Glutamatergic neuron (in vitro differentiated cells): ENCODE data around the gene PPCS. TPM values are rescaled to one million over a fixed set of nuclear protein-coding genes. Genes with fewer than 3 reads are reported as not detected.

Experiments used
- DNase-seq: peaks from one replicate; pipeline ENCODE4 v3.0.0; 2022
- H3K27ac Mint-ChIP-seq: one replicate; pipeline ENCODE4 v1.8.0; 2020; ENCODE audit warnings: mild to moderate bottlenecking, mixed read lengths, inconsistent platforms; ENCODE audit not compliant: unreplicated experiment
- H3K27me3 Mint-ChIP-seq: one replicate; pipeline ENCODE4 v1.8.0; 2020; ENCODE audit warnings: mild to moderate bottlenecking, moderate library complexity, mixed read lengths, inconsistent platforms; ENCODE audit not compliant: unreplicated experiment
- H3K36me3 Mint-ChIP-seq: one replicate; pipeline ENCODE4 v1.8.0; 2020; ENCODE audit warnings: mild to moderate bottlenecking, mixed read lengths, inconsistent platforms; ENCODE audit not compliant: unreplicated experiment
- H3K4me1 Mint-ChIP-seq: one replicate; pipeline ENCODE4 v1.8.0; 2020; ENCODE audit warnings: mild to moderate bottlenecking, low read depth, mixed read lengths, inconsistent platforms; ENCODE audit not compliant: unreplicated experiment
- H3K4me3 Mint-ChIP-seq: one replicate; pipeline ENCODE4 v1.8.0; 2020; ENCODE audit warnings: mild to moderate bottlenecking, mixed read lengths, inconsistent platforms; ENCODE audit not compliant: unreplicated experiment
- H3K9me3 Mint-ChIP-seq: one replicate; pipeline ENCODE4 v1.8.0; 2020; ENCODE audit warnings: mild to moderate bottlenecking, moderate library complexity, mixed read lengths, inconsistent platforms; ENCODE audit not compliant: unreplicated experiment
- CTCF ChIP-seq: fragments of 200-600 bp; sonication (generic); IDR thresholded peaks from one replicate; pipeline ENCODE4 v1.5.0; 2021; ENCODE audit not compliant: partially characterized antibody, unreplicated experiment
- total RNA-seq: library from RNA; stranded (reverse); fragmentation: NEBNext Ultra II Directional; extraction: Animal tissue kit (Norgen Biotek cat#: 25700); gene quantifications from one replicate; pipeline ENCODE4 v1.2.1, GENCODE V29; 2021; ENCODE audit not compliant: unreplicated experiment

Gene PPCS
- total RNA-seq, 1 donor from 2014 or later = 25.4 TPM

DNA sequence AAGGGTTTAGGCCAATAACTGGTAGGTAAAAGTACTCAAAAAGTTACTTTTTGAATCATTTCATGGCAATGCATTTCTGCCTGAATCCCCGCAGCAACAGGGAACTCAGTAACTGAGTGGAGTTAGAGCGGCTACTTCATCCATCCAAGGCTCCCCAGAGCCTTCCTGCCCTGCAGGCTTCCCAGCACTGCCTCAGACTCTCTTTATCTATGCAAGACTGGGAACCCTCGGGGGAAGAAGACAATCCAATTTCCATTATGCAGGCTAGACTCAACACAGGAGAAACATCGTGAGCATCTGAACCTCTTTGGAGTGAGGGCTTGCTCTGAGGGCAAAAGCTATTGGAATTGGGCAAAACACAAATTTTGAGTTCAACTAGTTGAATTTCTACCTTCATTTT is 23.6 kb upstream of the PPCS start:
- Mint-ChIP-seq H3K36me3 (peaks cover 4% of the 10 kb centered on the region), H3K9me3 (peaks cover 2% of the 10 kb centered on the region), H3K4me3 (no peak overlapping the region), H3K4me1 (peaks cover 10% of the 10 kb centered on the region), H3K27ac (no peak overlapping the region), H3K27me3 (no peaks in the 10 kb centered on the region)
- DNase-seq = no peak
- TF ChIP-seq CTCF = no peak

- no peak for DNase-seq
- Mint-ChIP-seq H3K36me3 (peaks cover 4% of the 10 kb centered on the region), H3K27ac (no peak overlapping the region), H3K27me3 (no peaks in the 10 kb centered on the region), H3K4me3 (no peak overlapping the region), H3K4me1 (peaks cover 10% of the 10 kb centered on the region), H3K9me3 (peaks cover 2% of the 10 kb centered on the region)
- TF ChIP-seq CTCF = no peak
These were observed 23.0 kb upstream of the PPCS start for GRCh38 chr1:42433369-42433768.

DNA sequence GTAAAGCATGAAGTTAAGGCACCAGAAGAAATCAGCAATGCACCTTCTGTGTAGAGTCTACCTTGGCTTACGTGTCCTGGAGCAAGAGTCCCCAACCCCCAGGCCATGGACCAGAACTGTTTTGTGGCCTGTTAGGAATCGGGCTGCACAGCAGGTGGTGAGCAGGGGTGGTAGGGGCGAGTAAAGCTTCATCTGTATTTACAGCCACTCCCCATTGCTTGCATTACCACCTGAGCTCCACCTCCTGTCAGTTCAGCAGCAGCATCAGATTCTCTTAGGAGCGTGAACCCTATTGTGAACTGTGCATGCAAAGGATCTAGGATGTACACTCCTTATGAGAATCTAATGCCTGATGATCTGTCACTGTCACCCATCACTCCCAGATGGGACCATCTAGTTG is 22.0 kb upstream of the PPCS start:
- Mint-ChIP-seq H3K9me3 (peaks cover 2% of the 10 kb centered on the region), H3K27ac (no peak overlapping the region), H3K27me3 (no peaks in the 10 kb centered on the region), H3K4me1 (peaks cover 8% of the 10 kb centered on the region), H3K36me3 (peaks cover 4% of the 10 kb centered on the region), H3K4me3 (no peak overlapping the region)
- TF ChIP-seq CTCF = no peak
- no peak for DNase-seq

DNA sequence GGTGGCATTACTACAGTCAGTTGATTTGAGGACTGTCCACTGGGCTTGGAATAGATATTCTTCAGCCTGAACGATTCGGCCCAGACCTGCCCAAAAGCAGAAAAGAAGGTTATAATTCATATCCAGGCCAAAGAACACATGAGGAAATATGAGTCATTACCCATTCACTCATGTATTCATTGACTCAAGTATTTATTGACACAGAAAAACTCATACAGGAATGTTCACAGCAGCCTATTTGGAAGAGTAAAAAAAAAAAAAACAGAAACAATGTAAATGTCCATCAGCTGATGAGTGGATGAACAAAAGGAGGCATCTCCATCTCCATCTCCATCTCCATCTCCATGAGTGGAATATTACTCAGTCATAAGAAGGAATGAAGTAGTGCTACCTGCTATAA is 16.4 kb upstream of the PPCS start:
- H3K9me3 Mint-ChIP-seq = no peaks in the 10 kb centered on the region
- H3K4me3 Mint-ChIP-seq = no peak overlapping the region
- TF ChIP-seq CTCF = no peak
- no peak overlapping the region for H3K27ac Mint-ChIP-seq
- H3K36me3 Mint-ChIP-seq = peaks cover 3% of the 10 kb centered on the region
- DNase-seq = no peak
- H3K27me3 Mint-ChIP-seq = no peaks in the 10 kb centered on the region
- H3K4me1 Mint-ChIP-seq = no peaks in the 10 kb centered on the region

DNA sequence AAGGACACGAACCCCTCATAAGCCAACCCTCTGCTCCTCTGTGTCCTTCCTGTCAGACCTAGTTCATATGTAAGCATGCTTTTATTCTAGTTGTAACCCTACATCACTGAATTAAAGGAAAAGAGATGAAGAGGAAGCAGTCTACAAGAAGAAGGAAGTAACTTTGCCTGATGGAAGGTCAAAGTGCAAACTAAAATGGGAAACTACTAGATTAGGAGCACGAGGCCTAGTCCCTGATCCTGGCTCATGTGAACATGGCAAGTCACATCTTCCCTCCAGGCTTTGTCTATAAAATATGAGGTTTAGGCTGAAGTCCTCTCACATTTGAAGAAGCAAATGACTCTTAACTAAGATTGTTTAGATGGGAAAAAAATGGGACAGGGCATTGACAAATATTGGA is 13.7 kb upstream of the PPCS start:
- Mint-ChIP-seq H3K4me1 (no peaks in the 10 kb centered on the region), H3K4me3 (no peak overlapping the region), H3K9me3 (no peaks in the 10 kb centered on the region), H3K36me3 (no peaks in the 10 kb centered on the region), H3K27me3 (no peaks in the 10 kb centered on the region), H3K27ac (no peak overlapping the region)
- no peak for TF ChIP-seq CTCF
- no peak for DNase-seq
